HFFc6 (cell line): ENCODE results near the gene DRAXIN. TPM values are rescaled to one million over a fixed set of nuclear protein-coding genes. Genes with fewer than 3 reads are reported as not detected.
"Not testable (repeated sequence)": the region's sequence is repeated elsewhere in the genome, so short reads cannot be mapped to it uniquely, and the experiment has no call there.

Experiments
- DNase-seq: peaks from one replicate; pipeline ENCODE4 v3.0.0-alpha.2; 2018
- H3K27ac Mint-ChIP-seq: 2 replicates; pipeline ENCODE4 v1.8.0; 2020; ENCODE audit warnings: mild to moderate bottlenecking, mixed read lengths
- H3K27me3 Mint-ChIP-seq: 2 replicates; pipeline ENCODE4 v1.8.0; 2021; ENCODE audit warnings: mild to moderate bottlenecking, moderate library complexity, mixed read lengths; ENCODE audit not compliant: insufficient read depth
- H3K36me3 Mint-ChIP-seq: 2 replicates; pipeline ENCODE4 v1.8.0; 2021; ENCODE audit warnings: low read depth, mixed read lengths
- H3K4me1 Mint-ChIP-seq: 2 replicates; pipeline ENCODE4 v1.8.0; 2020; ENCODE audit warnings: low read depth, mixed read lengths
- H3K4me3 Mint-ChIP-seq: 2 replicates; pipeline ENCODE4 v1.8.0; 2020; ENCODE audit warnings: mild to moderate bottlenecking, moderate library complexity, mixed read lengths
- H3K9me3 Mint-ChIP-seq: 2 replicates; pipeline ENCODE4 v1.8.0; 2020; ENCODE audit warnings: mild to moderate bottlenecking, mixed read lengths
- long read RNA-seq: library from polyadenylated mRNA; unstranded; transcript quantifications from one replicate; pipeline ENCODE4 v2.0.0, GENCODE V29; 2019
- total RNA-seq, 6 experiments: library from RNA; stranded (reverse); fragmentation: NEBNext Ultra II Directional; extraction: Animal tissue kit (Norgen Biotek cat#: 25700); gene quantifications; 2 replicates in 1 of 6; 3 replicates in 5 of 6; pipeline ENCODE4 v1.2.3, GENCODE V29; 2021
- TF ChIP-seq, protein P1 (sequence below): fragments of 200-600 bp; sonication (generic); IDR thresholded peaks from 2 replicates; pipeline ENCODE4 v1.5.0; 2021; ENCODE audit warnings: antibody characterized with exemption, mild to moderate bottlenecking

The DRAXIN gene, protein sequence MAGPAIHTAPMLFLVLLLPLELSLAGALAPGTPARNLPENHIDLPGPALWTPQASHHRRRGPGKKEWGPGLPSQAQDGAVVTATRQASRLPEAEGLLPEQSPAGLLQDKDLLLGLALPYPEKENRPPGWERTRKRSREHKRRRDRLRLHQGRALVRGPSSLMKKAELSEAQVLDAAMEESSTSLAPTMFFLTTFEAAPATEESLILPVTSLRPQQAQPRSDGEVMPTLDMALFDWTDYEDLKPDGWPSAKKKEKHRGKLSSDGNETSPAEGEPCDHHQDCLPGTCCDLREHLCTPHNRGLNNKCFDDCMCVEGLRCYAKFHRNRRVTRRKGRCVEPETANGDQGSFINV
- total RNA-seq, result not detected
- long read RNA-seq, result 0 reads

DNA sequence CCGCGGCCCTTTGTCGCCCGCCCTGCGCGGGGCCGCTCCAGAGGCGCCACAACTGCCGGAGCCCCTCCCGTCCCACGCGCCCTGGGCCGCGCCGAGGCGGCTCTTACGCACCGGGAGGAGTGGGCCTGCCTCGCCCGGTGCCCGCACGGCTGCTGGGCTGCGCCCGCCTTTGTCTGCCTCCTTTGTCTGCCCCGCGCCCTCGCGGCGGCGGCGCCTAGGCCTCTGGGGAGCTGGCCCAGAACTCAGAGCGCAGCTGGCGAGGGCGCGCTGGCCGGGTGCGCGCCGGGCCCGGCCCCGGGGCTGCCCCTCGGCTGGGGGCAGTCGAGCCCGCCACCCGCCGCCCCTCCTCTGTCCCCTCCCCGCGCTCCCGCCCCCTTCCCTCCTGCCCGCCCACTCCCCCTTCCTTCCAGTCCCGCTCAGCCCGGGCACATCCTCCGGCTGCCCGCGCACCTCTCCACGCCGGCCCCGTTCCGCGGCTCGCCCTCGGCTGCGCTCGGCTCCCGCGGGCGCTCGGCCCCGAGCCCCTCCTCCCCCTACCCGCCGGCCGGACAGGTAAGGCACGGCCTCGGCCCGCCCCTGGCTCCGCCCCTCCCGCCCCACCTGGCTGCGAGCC lies at the start of gene DRAXIN:
TSS of gene DRAXIN (plus strand) at position 409 of the 613 bp plus-strand sequence. CDS start 14,549 bp downstream, outside the sequence.
- no peak within 1 kb of the TSS; the same call in 1 of the 2 replicates for H3K27ac Mint-ChIP-seq

DNA sequence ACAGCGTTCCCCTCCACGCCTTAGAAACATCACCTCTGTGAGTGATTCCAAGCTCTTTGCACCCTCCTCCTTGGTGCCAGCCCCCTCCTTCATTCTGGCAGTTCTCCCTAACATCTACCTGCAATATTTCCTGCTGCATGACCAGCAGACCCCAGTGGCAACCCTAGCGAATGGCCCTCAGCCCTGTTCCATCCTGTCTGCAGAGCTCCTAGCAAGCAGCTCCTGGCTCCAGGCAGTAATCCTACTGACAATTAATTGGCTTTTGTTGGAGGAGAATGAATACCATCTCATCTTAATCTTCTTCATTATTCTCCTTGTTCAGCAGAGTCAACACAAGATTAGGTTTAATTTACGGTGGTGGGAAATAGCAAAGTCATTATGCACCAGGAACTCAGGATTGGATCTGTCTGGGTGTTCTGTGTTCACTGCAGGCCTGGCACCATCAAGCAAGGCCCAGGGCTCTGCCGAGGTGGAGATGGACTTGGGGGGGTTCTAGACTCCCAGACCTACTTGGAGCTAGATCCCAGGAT lies 49.7 kb upstream of the DRAXIN start:
- H3K27ac Mint-ChIP-seq, result no peak overlapping the region
- H3K27me3 Mint-ChIP-seq, result peaks cover 30% of the 10 kb centered on the region
- no peaks in the 10 kb centered on the region for H3K9me3 Mint-ChIP-seq
- H3K4me3 Mint-ChIP-seq, result no peak overlapping the region
- no peaks in the 10 kb centered on the region for H3K4me1 Mint-ChIP-seq
- TF ChIP-seq, protein P1, sequence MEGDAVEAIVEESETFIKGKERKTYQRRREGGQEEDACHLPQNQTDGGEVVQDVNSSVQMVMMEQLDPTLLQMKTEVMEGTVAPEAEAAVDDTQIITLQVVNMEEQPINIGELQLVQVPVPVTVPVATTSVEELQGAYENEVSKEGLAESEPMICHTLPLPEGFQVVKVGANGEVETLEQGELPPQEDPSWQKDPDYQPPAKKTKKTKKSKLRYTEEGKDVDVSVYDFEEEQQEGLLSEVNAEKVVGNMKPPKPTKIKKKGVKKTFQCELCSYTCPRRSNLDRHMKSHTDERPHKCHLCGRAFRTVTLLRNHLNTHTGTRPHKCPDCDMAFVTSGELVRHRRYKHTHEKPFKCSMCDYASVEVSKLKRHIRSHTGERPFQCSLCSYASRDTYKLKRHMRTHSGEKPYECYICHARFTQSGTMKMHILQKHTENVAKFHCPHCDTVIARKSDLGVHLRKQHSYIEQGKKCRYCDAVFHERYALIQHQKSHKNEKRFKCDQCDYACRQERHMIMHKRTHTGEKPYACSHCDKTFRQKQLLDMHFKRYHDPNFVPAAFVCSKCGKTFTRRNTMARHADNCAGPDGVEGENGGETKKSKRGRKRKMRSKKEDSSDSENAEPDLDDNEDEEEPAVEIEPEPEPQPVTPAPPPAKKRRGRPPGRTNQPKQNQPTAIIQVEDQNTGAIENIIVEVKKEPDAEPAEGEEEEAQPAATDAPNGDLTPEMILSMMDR, result no peak
- DNase-seq, result no peak
- no peaks in the 10 kb centered on the region for H3K36me3 Mint-ChIP-seq

More for the DNA sequence above, at the start of gene DRAXIN:
- TF ChIP-seq, protein P1, result no peak
- DNase-seq, result no peak
- H3K9me3 Mint-ChIP-seq, result no peaks in the 10 kb centered on the region
- H3K4me1 Mint-ChIP-seq, result peaks cover 17% of the 10 kb centered on the region
- no peaks in the 10 kb centered on the region for H3K36me3 Mint-ChIP-seq
- H3K4me3 Mint-ChIP-seq, result no peak within 1 kb of the TSS
- H3K27me3 Mint-ChIP-seq, result peaks cover 35% of the 10 kb centered on the region

DNA sequence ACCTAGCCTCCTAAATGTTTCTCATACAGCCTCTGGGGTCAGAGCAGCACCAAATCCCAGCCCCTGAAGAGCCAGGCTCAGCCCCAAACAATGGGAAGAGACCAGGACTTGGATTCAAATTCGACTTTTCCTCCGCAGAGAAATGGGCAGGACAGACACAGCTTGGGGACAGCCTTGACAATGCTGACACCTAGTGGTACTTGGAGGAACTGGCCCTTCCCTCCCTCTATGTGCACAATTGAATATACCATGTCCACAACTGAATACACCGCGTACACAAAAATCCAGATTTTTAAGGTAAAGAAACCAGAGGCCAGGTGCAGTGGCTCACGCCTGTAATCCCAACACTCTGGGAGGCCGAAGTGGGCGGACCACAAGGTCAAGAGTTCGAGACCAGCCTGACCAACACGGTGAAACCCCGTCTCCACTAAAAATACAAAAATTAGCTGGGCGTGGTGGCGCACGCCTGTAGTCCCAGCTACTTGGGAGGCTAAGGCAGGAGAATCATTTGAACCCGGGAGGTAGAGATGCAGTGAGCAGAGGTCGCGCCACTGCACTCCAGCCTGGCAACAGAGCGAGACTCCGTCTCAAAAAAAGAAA lies 49.0 kb upstream of the DRAXIN start:
- H3K4me1 Mint-ChIP-seq, H3K9me3 Mint-ChIP-seq, H3K27ac Mint-ChIP-seq, H3K36me3 Mint-ChIP-seq, H3K4me3 Mint-ChIP-seq: not testable (repeated sequence)
- TF ChIP-seq, protein P1, result peak; percentile 96
- peak; percentile 48 for DNase-seq
- H3K27me3 Mint-ChIP-seq, result peaks cover 27% of the 10 kb centered on the region

DNA sequence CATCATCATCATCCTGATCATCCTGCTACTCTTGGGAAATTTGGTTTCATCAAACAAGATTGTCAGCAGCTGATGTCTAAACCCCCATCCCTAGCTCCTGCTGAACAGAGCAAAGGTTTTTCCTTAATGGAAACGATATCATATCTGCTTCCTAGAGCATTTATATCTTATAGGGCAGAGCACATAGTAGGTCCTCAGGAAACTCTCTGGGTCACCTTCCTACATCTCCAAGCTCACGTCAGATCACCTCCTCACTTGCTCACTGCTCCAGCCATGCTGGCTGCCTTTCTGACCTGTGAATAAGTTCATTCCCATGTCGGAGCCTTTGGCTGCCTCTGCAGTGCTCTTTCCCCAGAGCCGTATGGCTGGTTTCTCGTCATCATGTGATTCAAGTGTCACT lies 47.7 kb upstream of the DRAXIN start:
- TF ChIP-seq, protein P1, result no peak
- no peak for DNase-seq
- H3K36me3 Mint-ChIP-seq, result no peaks in the 10 kb centered on the region
- H3K27me3 Mint-ChIP-seq, result peaks cover 20% of the 10 kb centered on the region
- H3K27ac Mint-ChIP-seq, result no peak overlapping the region
- H3K4me3 Mint-ChIP-seq, result no peak overlapping the region
- no peaks in the 10 kb centered on the region for H3K4me1 Mint-ChIP-seq
- H3K9me3 Mint-ChIP-seq, result no peaks in the 10 kb centered on the region

DNA sequence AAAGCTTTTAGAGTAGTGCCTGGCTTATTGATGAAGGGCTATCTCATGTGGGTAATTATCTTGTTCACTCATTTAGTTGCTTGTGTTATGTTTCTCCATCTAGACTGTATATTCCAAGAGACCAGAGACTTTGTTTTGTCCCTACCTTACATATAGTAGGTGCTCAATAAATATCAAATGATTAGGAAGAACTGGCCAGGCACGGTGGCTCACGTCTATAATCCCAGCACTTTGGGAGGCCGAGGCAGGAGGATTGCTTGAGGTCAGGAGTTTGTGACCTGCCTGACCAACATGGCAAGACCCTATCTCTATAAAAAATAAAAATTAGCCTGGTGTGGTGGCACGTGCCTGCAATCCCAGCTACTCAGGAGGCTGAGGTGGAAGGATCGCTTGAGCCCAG lies 46.2 kb upstream of the DRAXIN start:
- DNase-seq, result no peak
- Mint-ChIP-seq H3K4me1 (no peaks in the 10 kb centered on the region), H3K36me3 (no peaks in the 10 kb centered on the region), H3K27me3 (peaks cover 22% of the 10 kb centered on the region), H3K4me3 (no peak overlapping the region), H3K9me3 (no peaks in the 10 kb centered on the region), H3K27ac (no peak overlapping the region)
- TF ChIP-seq, protein P1, result no peak
